H1 (cell line): ENCODE results near the gene TMEM134. TPM values are rescaled to one million over a fixed set of nuclear protein-coding genes. Genes with fewer than 3 reads are reported as not detected.

Experiments used
- CTCF ChIA-PET: fragments of 300-600 bp; sonication (Branson Sonifier 250); formaldehyde crosslinking; loops from one replicate; lab custom pipeline; 2021; ENCODE audit not compliant: partially characterized antibody; lab: Charles Lee
- POLR2A ChIA-PET: fragments of 300-600 bp; sonication (Branson Sonifier 250); formaldehyde crosslinking; loops from one replicate; lab custom pipeline; 2021; ENCODE audit warnings: inconsistent platforms; ENCODE audit not compliant: partially characterized antibody; lab: Charles Lee
- DNase-seq, 2 experiments: peaks; one replicate each; pipeline versions ENCODE4 v3.0.0 to v3.0.0-alpha.2; 2010 to 2022; ENCODE audit warnings: low spot score in 2 of 2, low read depth in 1 of 2, mixed read lengths in 1 of 2
- FAIRE-seq: peaks from 2 replicates; lab custom pipeline; 2011; peaks lifted over from hg19 to GRCh38; lab: Jason Lieb, UNC
- H2AFZ ChIP-seq: 2 replicates; pipeline ENCODE4 v1.8.1; 2012; ENCODE audit warnings: low read length, inconsistent platforms
- H2AK5ac ChIP-seq: 2 replicates; pipeline ENCODE4 v1.6.1; 2013; ENCODE audit warnings: low read depth, low read length
- H2BK120ac ChIP-seq: replicated peaks from 2 replicates; pipeline ENCODE3; 2013; ENCODE audit warnings: low read depth, low read length, inconsistent platforms
- H2BK12ac ChIP-seq: 2 replicates; pipeline ENCODE4 v1.6.1; 2013; ENCODE audit warnings: low read depth, low read length
- H2BK15ac ChIP-seq: 2 replicates; pipeline ENCODE4 v1.6.1; 2013; ENCODE audit warnings: low read length
- H2BK20ac ChIP-seq: 2 replicates; pipeline ENCODE4 v1.6.1; 2013; ENCODE audit warnings: low read length
- H2BK5ac ChIP-seq: 2 replicates; pipeline ENCODE4 v1.6.1; 2013; ENCODE audit warnings: low read depth, low read length
- H3K14ac ChIP-seq: 2 replicates; pipeline ENCODE4 v1.6.1; 2013; ENCODE audit warnings: inconsistent platforms; ENCODE audit not compliant: insufficient read length
- H3K18ac ChIP-seq: 2 replicates; pipeline ENCODE4 v1.6.1; 2013; ENCODE audit warnings: low read length; ENCODE audit errors: extremely low read depth
- H3K23ac ChIP-seq: 2 replicates; pipeline ENCODE4 v1.6.1; 2013; ENCODE audit warnings: inconsistent platforms; ENCODE audit not compliant: insufficient read length
- H3K23me2 ChIP-seq: 2 replicates; pipeline ENCODE4 v1.6.1; 2013; ENCODE audit warnings: low read depth, low read length
- H3K27ac ChIP-seq: 2 replicates; pipeline ENCODE4 v1.6.1; 2011; ENCODE audit warnings: low read depth, low read length, inconsistent platforms
- H3K27me3 ChIP-seq, 4 experiments: replicated peaks in 1 of 4; 1 replicate in 1 of 4; 2 replicates in 3 of 4; pipeline versions ENCODE4 v1.6.1 to v1.8.1; 2011 to 2013; ENCODE audit warnings: low read length in 3 of 4, mild to moderate bottlenecking in 3 of 4, inconsistent platforms in 2 of 4, mixed read lengths in 2 of 4, moderate library complexity in 1 of 4; ENCODE audit not compliant: control insufficient read depth in 3 of 4, insufficient read depth in 3 of 4; ENCODE audit errors: extremely low read depth in 1 of 4
- H3K36me3 ChIP-seq, 4 experiments: 2 replicates each; pipeline versions ENCODE4 v1.6.1 to v1.8.1; 2011 to 2013; ENCODE audit warnings: mild to moderate bottlenecking in 4 of 4, low read length in 3 of 4, moderate library complexity in 2 of 4, control low read depth in 1 of 4, inconsistent platforms in 1 of 4; ENCODE audit not compliant: insufficient read depth in 4 of 4, control insufficient read depth in 2 of 4
- H3K4ac ChIP-seq: replicated peaks from 2 replicates; pipeline ENCODE3; 2013; ENCODE audit warnings: low read length, low read depth, mixed read lengths, inconsistent platforms; ENCODE audit not compliant: insufficient read length
- H3K4me1 ChIP-seq, 4 experiments: replicated peaks in 1 of 4; 1 replicate in 1 of 4; 2 replicates in 3 of 4; pipeline versions ENCODE4 v1.6.1 to v1.8.1; 2011 to 2013; ENCODE audit warnings: low read length in 3 of 4, inconsistent platforms in 2 of 4, mixed read lengths in 1 of 4; ENCODE audit not compliant: insufficient read depth in 4 of 4, control insufficient read depth in 3 of 4
- H3K4me2 ChIP-seq, 2 experiments: 2 replicates each; pipeline versions ENCODE4 v1.6.1 to v1.8.1; 2011 to 2013; ENCODE audit warnings: low read depth in 2 of 2, low read length in 2 of 2, control low read depth in 1 of 2, inconsistent platforms in 1 of 2, mild to moderate bottlenecking in 1 of 2; ENCODE audit not compliant: insufficient read depth in 1 of 2
- H3K4me3 ChIP-seq, 4 experiments: fragments of 200-600, 300-600 bp in 1 of 4; sonication (generic), shearing (Covaris generic), sonication (Bioruptor Twin) in 1 of 4; 2 replicates each; pipeline versions ENCODE4 v1.5.1 to v1.8.1; 2011 to 2016; ENCODE audit warnings: low read length in 4 of 4, low read depth in 3 of 4, control low read depth in 2 of 4, inconsistent platforms in 2 of 4, mild to moderate bottlenecking in 2 of 4, mixed read lengths in 1 of 4, moderate library complexity in 1 of 4; ENCODE audit not compliant: insufficient read depth in 2 of 4; ENCODE audit errors: extremely low read depth in 1 of 4
- H3K56ac ChIP-seq: replicated peaks from 2 replicates; pipeline ENCODE3; 2013; ENCODE audit warnings: low read depth, mild to moderate bottlenecking, mixed read lengths, low read length, inconsistent platforms; ENCODE audit not compliant: insufficient read length
- H3K79me1 ChIP-seq: 2 replicates; pipeline ENCODE4 v1.6.1; 2013; ENCODE audit warnings: low read depth, low read length, control low read depth
- H3K79me2 ChIP-seq, 2 experiments: 2 replicates each; pipeline versions ENCODE4 v1.6.1 to v1.8.1; 2012 to 2013; ENCODE audit warnings: low read length in 2 of 2, mild to moderate bottlenecking in 2 of 2, inconsistent platforms in 1 of 2; ENCODE audit not compliant: insufficient read depth in 2 of 2, control insufficient read depth in 1 of 2
- H3K9ac ChIP-seq, 4 experiments: replicated peaks in 1 of 4; 1 replicate in 1 of 4; 2 replicates in 3 of 4; pipeline versions ENCODE4 v1.6.1 to v1.8.1; 2011 to 2013; ENCODE audit warnings: low read depth in 3 of 4, low read length in 3 of 4, control low read depth in 2 of 4, mild to moderate bottlenecking in 2 of 4, moderate library complexity in 2 of 4, inconsistent platforms in 1 of 4; ENCODE audit errors: extremely low read depth in 1 of 4
- H3K9me3 ChIP-seq, 2 experiments: 2 replicates each; pipeline versions ENCODE4 v1.6.1 to v1.8.1; 2012 to 2013; ENCODE audit warnings: mild to moderate bottlenecking in 2 of 2, moderate library complexity in 2 of 2, control low read depth in 1 of 2, inconsistent platforms in 1 of 2, low read depth in 1 of 2, low read length in 1 of 2, mixed read lengths in 1 of 2; ENCODE audit not compliant: insufficient read depth in 2 of 2
- H4K20me1 ChIP-seq, 2 experiments: replicated peaks in 1 of 2; 2 replicates each; pipeline versions ENCODE3 to v1.8.1; 2011 to 2013; ENCODE audit warnings: inconsistent platforms in 2 of 2, low read length in 2 of 2, mild to moderate bottlenecking in 1 of 2; ENCODE audit not compliant: insufficient read depth in 2 of 2, control insufficient read depth in 1 of 2
- H4K5ac ChIP-seq: 2 replicates; pipeline ENCODE4 v1.6.1; 2013; ENCODE audit warnings: low read length, low read depth, mixed read lengths, inconsistent platforms; ENCODE audit not compliant: insufficient read length
- H4K8ac ChIP-seq: 2 replicates; pipeline ENCODE4 v1.8.0; 2013; ENCODE audit warnings: mild to moderate bottlenecking, moderate library complexity, low read length, inconsistent platforms; ENCODE audit not compliant: insufficient read depth; ENCODE audit errors: extremely low read depth
- H4K91ac ChIP-seq: replicated peaks from 2 replicates; pipeline ENCODE3; 2013; ENCODE audit warnings: low read length, mixed read lengths, inconsistent platforms; ENCODE audit not compliant: insufficient read length
- BACH1 ChIP-seq: IDR thresholded peaks from 2 replicates; pipeline ENCODE4 v1.6.1; 2012; ENCODE audit warnings: low read length, improper control_type of control experiment
- POLR2A ChIP-seq, 2 experiments: IDR thresholded peaks; 1 replicate in 1 of 2; 2 replicates in 1 of 2; pipeline ENCODE4 v1.6.1; 2011; ENCODE audit warnings: low read depth in 2 of 2, low read length in 2 of 2, mild to moderate bottlenecking in 2 of 2; ENCODE audit errors: control extremely low read depth in 1 of 2
- POLR2AphosphoS5 ChIP-seq: IDR thresholded peaks from 2 replicates; pipeline ENCODE4 v1.6.1; 2011; ENCODE audit warnings: low read depth, low read length
- RAD21 ChIP-seq, 2 experiments: IDR thresholded peaks in 1 of 2; conservative IDR thresholded peaks in 1 of 2; 2 replicates each; pipeline ENCODE4 v1.6.1; 2011; ENCODE audit warnings: low read depth in 2 of 2, low read length in 2 of 2, improper control_type of control experiment in 1 of 2, inconsistent platforms in 1 of 2, mild to moderate bottlenecking in 1 of 2, moderate library complexity in 1 of 2
- WGBS, 2 experiments: shearing (Covaris generic) in 1 of 2; methylation state at CpG; one replicate each; pipeline versions ENCODE4 v1.1.6 to v1.1.7; 2013 to 2015; ENCODE audit warnings: low lambda C conversion rate in 2 of 2, mixed read lengths in 2 of 2, inconsistent platforms in 1 of 2, low coverage in 1 of 2, missing lambda C conversion rate in 1 of 2; ENCODE audit not compliant: insufficient replicate concordance in 2 of 2, insufficient coverage in 1 of 2, insufficient read length in 1 of 2; ENCODE audit errors: extremely low coverage in 1 of 2, missing lambda C conversion rate in 1 of 2; 5-methylcytosine and 5-hydroxymethylcytosine counted together
- polyA plus RNA-seq, 7 experiments: library from polyadenylated mRNA; depleted of rRNA in 3 of 7; stranded (reverse) in 5 of 7; unstranded in 2 of 7; fragments of >200 nt in 5 of 7; fragments of 200-250 nt in 2 of 7; gene quantifications; 1 replicate in 5 of 7; 2 replicates in 1 of 7; 4 replicates in 1 of 7; pipeline versions ENCODE4 v1.2.1 to v1.2.3, GENCODE V29; 2011 to 2013; ENCODE audit warnings: missing spikeins in 2 of 7, mixed read lengths in 2 of 7
- total RNA-seq: library from RNA; stranded (reverse); fragmentation: NEBNext Ultra II Directional; extraction: Animal tissue kit (Norgen Biotek cat#: 25700); gene quantifications from 2 replicates; pipeline ENCODE4 v1.2.1, GENCODE V29; 2021

TMEM134 gene
- total and polyA plus RNA-seq, 2 of the 8 experiments (the other 6 are each of a cell fraction or from before 2014, with no cell fraction given) = 32.4 to 229 TPM

- Histone ChIP-seq H3K23ac (no peak overlapping the region), H3K4me2 (no peak overlapping the region), H3K14ac (no peak overlapping the region), H4K91ac (no peak overlapping the region), H2BK120ac (no peak overlapping the region), H3K79me1 (no peaks in the 10 kb centered on the region), H4K5ac (no peak overlapping the region), H3K79me2 (no peaks in the 10 kb centered on the region), H2AFZ (no peak overlapping the region), H2AK5ac (no peak overlapping the region), H3K27ac (no peak overlapping the region), H4K8ac (no peak overlapping the region), H2BK20ac (no peak overlapping the region), H3K18ac (no peak overlapping the region), H4K20me1 (no peaks in the 10 kb centered on the region), H3K4me3 (no peak overlapping the region), H3K36me3 (no peaks in the 10 kb centered on the region), H3K4ac (no peak overlapping the region), H2BK15ac (no peak overlapping the region), H3K9me3 (no peaks in the 10 kb centered on the region), H2BK5ac (no peak overlapping the region), H3K56ac (no peak overlapping the region), H3K4me1 (no peaks in the 10 kb centered on the region), H3K27me3 (no peaks in the 10 kb centered on the region), H3K9ac (no peak overlapping the region), H3K23me2 (no peaks in the 10 kb centered on the region), H2BK12ac (no peak overlapping the region)
- WGBS, 2 experiments = 92% methylated on average over 12 of the region's 12 CpGs; no CpG with 5 or more reads in 1 of the 2 experiments
- FAIRE-seq (no peak), DNase-seq (no peak)
- ChIA-PET CTCF (interaction anchor here (0.7 to 2.7 kb wide), 2 partner anchors 20 to 75 kb away, joined by 3 to 10 read pairs; partner anchors contain the start of gene PTPRCAP), POLR2A (interaction anchor here (1.0 to 4.3 kb wide), 4 partner anchors 10 to 56 kb away, joined by 3 to 27 read pairs (median 4); partner anchors contain the start of genes PPP1CA and PTPRCAP)
- TF ChIP-seq POLR2A (IDR thresholded peaks at IDR 0.05; ENCODE audit: control extremely low read depth in 1 of 2, low read depth in 2 of 2, low read length in 2 of 2) (no peak), RAD21 (IDR thresholded peaks at IDR 0.05 in 1 of 2, conservative IDR thresholded peaks at IDR 0.05 in 1 of 2; ENCODE audit: low read depth in 2 of 2, low read length in 2 of 2) (no peak), POLR2AphosphoS5 (no peak), BACH1 (no peak)
Measured at GRCh38 chr11:67457453-67457852, 11.6 kb downstream of the TMEM134 start.
